GM12891 (cell line): ENCODE data around the gene MGAT4D. TPM values are rescaled to one million over a fixed set of nuclear protein-coding genes. Genes with fewer than 3 reads are reported as not detected.
"Not testable (repeated sequence)": the region's sequence is repeated elsewhere in the genome, so short reads cannot be mapped to it uniquely, and the experiment has no call there.

ENCODE experiments used
- DNase-seq: peaks from one replicate; pipeline ENCODE4 v3.0.0; 2011; ENCODE audit warnings: low spot score; ENCODE audit not compliant: insufficient read length
- FAIRE-seq: peaks from 2 replicates; lab custom pipeline; 2011; peaks lifted over from hg19 to GRCh38; lab: Jason Lieb, UNC
- PAX5 ChIP-seq: IDR thresholded peaks from 2 replicates; pipeline ENCODE4 v1.6.1; 2011; ENCODE audit warnings: low read length, moderate library complexity, mild to moderate bottlenecking; ENCODE audit not compliant: insufficient read depth, severe bottlenecking
- POLR2A ChIP-seq: IDR thresholded peaks from 2 replicates; pipeline ENCODE4 v1.6.1; 2011; ENCODE audit warnings: low read depth, low read length, control low read depth
- POLR2AphosphoS5 ChIP-seq: IDR thresholded peaks from 2 replicates; pipeline ENCODE4 v1.6.1; 2011; ENCODE audit warnings: low read depth, low read length, control low read depth
- POU2F2 ChIP-seq: IDR thresholded peaks from 2 replicates; pipeline ENCODE4 v1.6.1; 2011; ENCODE audit warnings: low read depth, mild to moderate bottlenecking, control low read depth, low read length, moderate library complexity
- SPI1 ChIP-seq: IDR thresholded peaks from 2 replicates; pipeline ENCODE4 v1.6.1; 2011; ENCODE audit warnings: low read depth, low read length, control low read depth
- TAF1 ChIP-seq: IDR thresholded peaks from 2 replicates; pipeline ENCODE4 v1.6.1; 2011; ENCODE audit warnings: low read depth, low read length, control low read depth
- polyA plus RNA-seq: library from polyadenylated mRNA; unstranded; fragments of >200 nt; gene quantifications from one replicate; pipeline ENCODE4 v1.2.1, GENCODE V29; 2012; ENCODE audit warnings: low read depth, missing spikeins, inconsistent platforms; ENCODE audit not compliant: missing spikeins

MGAT4D gene
- not detected for polyA plus RNA-seq

DNA sequence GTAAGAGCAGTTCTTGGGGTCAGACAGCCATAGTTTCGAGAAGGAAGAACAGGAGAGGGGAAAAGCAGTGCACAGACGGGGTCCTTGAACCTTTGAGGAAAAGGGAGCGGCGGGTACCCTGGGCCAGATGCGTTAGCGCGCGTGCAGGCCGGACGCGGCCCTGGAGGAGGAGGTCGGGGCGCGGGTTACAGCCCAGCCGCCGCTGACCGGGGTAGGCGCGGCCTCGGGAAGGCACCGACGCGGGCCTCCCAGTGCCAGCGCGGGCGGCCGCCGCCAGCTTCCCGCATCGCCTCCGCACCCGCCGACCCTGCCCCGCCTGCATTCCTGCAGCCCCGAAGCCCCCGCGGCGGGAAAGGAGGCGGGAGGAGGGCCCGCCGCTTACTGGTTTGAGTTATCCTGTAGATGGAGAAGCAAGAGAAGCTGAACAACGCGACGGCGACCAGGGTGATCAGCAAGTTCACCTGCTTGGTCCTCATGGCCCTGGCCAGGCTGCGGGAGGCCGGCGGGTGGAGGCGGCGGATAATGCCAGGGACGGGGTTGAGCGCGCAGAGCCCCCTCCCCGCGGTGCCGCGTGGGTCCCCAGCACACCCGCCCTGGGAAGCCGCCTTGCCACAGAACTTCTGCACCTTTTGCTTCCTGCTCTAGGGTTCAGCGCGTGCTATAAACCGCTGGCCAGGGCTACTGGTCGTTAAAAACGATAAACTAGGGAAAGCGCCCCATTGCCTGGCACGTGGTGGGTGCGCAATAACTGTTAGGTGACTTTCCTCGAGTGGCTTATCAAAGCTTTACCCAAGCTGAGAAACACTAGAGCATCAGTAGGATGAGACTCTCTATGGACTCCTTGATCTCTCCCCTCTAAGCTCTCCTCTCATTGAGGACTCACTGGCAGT is at the start of gene MGAT4D:
TSS of gene MGAT4D (minus strand) at position 547 of the 890 bp plus-strand sequence. CDS start at position 476, 71 bp downstream.
- FAIRE-seq (no peak), DNase-seq (no peak)
- TF ChIP-seq POLR2A (no peak), PAX5 (no peak), POU2F2 (no peak), POLR2AphosphoS5 (no peak)

DNA sequence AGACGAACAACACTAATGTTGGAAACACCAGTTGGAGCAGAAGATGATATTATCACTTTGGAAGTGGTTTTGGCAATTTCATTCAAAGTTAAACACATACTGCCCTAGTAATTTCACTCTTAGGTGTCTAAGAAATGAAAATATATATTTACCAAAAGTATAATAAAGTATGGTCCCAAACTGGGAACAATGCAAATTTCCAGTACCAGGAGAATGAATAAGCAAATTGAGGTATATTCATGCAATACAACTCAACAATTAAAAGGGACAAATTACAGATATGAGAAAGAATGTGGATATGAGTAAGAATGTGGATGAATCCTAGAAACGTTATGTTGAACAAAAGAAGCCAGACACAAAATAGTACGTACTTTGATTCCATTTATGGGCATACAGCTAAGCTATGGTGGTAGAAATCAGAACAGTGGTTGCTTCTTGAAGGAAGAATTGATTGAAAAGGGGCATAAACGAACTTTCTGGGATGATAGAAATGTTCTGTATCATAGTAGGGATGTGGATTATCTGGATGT is 35.9 kb upstream of the MGAT4D start:
- FAIRE-seq, result no peak
- no peak for DNase-seq
- TF ChIP-seq POLR2AphosphoS5, result no peak
- no peak for TF ChIP-seq SPI1
- TF ChIP-seq POLR2A, result no peak
- no peak for TF ChIP-seq PAX5
- TF ChIP-seq TAF1, result no peak
- TF ChIP-seq POU2F2, result no peak

DNA sequence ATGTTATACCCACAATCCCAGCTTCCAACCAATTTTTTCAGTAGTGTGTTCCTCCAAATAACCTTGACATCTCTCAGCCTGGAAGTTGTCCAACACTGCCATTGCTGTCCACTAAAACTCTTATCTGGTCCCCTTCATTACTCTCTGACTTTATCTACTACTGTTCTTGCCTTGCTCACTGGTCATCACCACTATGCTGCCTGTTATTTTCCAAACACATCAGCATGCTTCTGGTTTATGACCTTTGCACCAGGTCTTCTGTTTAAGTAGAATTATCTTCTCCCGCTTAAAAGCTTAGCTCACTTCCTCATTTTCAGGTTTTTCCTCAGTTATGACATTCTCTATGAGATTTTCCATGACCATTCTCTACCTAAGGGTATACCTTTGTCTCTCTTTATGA is 31.3 kb upstream of the MGAT4D start:
- TF ChIP-seq POLR2AphosphoS5 (no peak), SPI1 (peak; percentile 62)
- no peak for FAIRE-seq
- no peak for DNase-seq

DNA sequence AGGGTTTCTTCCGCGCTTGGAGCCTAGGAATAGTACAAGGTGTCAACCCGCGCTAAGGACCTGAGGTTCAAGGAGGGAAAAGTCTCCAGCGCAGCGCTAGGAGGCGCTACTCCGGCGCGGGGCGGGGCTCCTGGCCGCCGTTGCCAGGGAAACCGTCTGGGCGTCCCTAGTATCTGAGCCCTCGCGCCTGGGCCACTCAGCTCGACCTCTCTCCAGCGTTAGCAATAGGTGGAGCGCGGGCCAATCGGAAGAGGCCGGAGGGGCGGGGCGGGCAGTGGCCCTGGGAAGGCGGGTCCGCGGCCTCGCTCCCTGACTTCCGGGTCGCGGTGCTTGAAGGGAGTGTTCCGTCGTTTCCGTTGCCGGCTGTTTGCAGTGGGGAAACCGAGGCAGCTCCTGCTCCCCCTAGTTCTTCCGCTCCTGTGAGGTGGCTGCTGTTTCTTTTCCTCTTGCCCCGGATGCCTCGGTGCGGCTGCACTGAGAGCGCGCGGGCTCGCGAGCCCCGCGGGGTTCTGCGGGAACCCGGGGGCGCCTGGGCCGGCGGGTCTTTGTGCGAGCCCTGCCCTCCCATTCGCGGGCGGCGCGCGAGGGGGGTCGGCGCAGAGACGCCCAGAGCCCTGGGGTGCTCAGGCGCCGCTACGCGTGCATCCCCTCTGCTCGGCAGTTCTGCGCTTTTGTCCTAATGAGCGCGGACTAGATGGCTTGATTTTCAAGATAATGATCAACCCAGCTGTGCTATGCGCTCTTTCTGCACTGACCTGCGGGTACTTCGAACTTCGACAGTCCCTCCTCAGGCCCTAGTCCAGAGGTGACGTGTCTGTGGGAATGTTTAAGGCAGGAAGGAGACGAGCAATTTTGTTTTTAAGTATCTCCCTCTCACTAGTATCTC is 26.0 kb upstream of the MGAT4D start, which contains the start of gene ELMOD2:
TSS of gene ELMOD2 (plus strand) at position 312 of the 886 bp plus-strand sequence. CDS start 1,261 bp downstream, outside the sequence.
- TF ChIP-seq PAX5, result no peak
- peak; percentile 90 for TF ChIP-seq POLR2A
- TF ChIP-seq SPI1, result 0 out of 2 replicates have a peak, but pooled peaks have one; percentile 3
- peak; percentile 85 for TF ChIP-seq POLR2AphosphoS5
- TF ChIP-seq TAF1, result peak; percentile 65; the same call in 1 of the 2 replicates
- TF ChIP-seq POU2F2, result peak; percentile 42; the same call in 1 of the 2 replicates
- FAIRE-seq, result peak; percentile 97

DNA sequence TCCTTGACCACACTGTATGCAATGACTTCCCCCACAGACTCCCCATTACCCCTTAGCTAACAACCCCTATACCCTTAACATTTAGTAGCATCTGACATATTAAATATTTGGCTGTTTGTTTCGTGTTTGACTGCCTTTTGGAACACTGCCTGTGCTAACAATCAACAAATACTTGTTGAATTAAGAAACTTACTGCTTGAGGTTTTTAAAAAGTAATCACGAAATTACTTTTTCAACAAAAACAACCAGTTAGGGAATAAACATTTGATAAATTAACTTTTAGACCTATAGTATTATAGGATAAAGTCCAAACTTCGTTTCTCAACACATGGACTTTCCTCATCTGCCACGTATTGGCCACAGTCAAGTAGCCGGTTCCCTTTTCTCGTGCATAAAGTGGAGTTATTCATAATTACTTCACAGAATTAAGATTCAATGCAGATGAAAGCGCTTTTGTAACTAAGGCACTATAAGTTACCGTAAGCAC is 25.3 kb upstream of the MGAT4D start:
- TF ChIP-seq POLR2AphosphoS5 (no peak), SPI1 (peak; percentile 62)
- peak; percentile 58 for FAIRE-seq
- no peak for DNase-seq

More for the DNA sequence above, 26.0 kb upstream of the MGAT4D start, which contains the start of gene ELMOD2:
- peak; percentile 90 for DNase-seq

DNA sequence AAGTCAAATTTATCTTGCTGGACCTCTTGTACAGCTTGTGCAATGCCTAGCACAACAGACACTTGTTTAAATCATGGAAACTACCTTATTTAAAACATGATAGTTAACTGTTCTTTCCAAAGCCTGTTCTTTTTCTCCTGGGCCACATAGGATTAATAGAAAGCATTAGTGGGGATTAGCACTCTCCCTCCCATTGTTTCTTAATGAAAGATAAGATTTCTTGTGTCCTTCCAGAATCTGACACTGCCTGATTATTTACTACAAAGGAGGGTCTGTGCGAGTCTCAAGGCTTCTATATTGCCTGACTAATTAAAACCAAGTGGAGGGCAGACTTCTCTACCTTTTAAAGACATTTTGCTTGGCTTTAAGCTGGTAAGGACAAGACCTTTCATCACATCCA is 17.3 kb upstream of the MGAT4D start:
- TF ChIP-seq SPI1, result no peak
- no peak for TF ChIP-seq POLR2A
- no peak for TF ChIP-seq PAX5
- no peak for TF ChIP-seq POLR2AphosphoS5
- no peak for TF ChIP-seq TAF1
- no peak for FAIRE-seq
- no peak for DNase-seq

DNA sequence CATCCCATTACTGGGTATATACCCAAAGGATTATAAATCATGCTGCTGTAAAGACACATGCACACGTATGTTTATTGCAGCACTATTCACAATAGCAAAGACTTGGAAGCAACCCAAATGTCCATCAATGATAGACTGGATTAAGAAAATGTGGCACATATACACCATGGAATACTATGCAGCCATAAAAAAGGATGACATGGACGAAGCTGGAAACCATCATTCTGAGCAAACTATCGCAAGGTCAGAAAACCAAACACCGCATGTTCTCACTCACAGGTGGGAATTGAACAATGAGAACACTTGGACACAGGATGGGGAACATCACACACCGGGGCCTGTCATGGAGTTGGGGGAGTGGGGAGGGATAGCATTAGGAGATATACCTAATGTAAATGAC is 15.7 kb upstream of the MGAT4D start:
- not testable (repeated sequence) for FAIRE-seq, DNase-seq

DNA sequence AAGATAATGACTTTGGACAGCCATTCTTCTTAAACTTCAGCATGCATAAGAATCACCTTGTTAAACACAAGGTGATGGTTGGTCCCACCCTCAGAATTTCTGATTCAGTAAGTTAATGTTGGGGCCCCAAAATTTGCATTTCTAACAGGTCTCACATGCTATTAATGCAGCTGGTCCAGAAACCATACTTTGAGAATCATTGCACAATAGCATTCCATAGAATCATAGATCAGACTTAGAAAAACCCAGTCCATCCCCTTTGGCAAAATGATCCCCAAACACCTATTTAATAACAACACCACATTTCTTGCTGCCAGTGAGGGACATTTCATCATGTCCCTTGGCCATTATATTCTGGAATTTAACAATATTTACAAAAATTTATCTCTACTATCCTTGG is 6.2 kb upstream of the MGAT4D start:
- FAIRE-seq, result no peak
- DNase-seq, result no peak
- TF ChIP-seq POU2F2 (no peak), SPI1 (no peak), TAF1 (no peak), POLR2A (no peak), PAX5 (no peak), POLR2AphosphoS5 (no peak)

DNA sequence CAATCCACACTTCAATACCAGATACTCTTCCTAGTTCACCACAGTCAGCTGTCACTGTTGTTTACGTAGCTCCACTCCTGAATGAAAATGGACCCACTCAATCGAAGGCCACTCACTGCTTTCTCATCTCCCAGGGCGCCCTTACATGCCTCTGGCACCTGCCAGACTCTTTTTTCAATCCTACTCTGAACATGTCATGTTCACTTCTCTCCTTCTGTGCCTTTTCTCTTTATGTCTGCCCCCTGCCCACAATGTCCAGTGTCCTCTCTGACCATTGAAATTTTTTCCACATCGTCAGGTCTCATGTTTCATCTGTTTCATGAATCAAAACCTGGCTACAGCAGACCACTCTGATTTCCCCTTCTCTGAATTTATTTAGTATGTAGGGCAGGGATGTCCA is 1.3 kb upstream of the MGAT4D start:
- DNase-seq (no peak), FAIRE-seq (no peak)
- TF ChIP-seq SPI1, result no peak
- no peak for TF ChIP-seq POLR2AphosphoS5
- TF ChIP-seq POLR2A, result no peak
- no peak for TF ChIP-seq POU2F2
- no peak for TF ChIP-seq TAF1
- no peak for TF ChIP-seq PAX5
